HG03103 (cell line): ENCODE results near the gene ASGR1.
"Not testable (repeated sequence)": the region's sequence is repeated elsewhere in the genome, so short reads cannot be mapped to it uniquely, and the experiment has no call there.

ENCODE experiments used
- ATAC-seq: cut with Tn5 transposase; IDR thresholded peaks from one replicate; pipeline ENCODE4 v1.9.1; 2021; ENCODE audit warnings: low read depth; ENCODE audit not compliant: unreplicated experiment

ASGR1 gene

DNA sequence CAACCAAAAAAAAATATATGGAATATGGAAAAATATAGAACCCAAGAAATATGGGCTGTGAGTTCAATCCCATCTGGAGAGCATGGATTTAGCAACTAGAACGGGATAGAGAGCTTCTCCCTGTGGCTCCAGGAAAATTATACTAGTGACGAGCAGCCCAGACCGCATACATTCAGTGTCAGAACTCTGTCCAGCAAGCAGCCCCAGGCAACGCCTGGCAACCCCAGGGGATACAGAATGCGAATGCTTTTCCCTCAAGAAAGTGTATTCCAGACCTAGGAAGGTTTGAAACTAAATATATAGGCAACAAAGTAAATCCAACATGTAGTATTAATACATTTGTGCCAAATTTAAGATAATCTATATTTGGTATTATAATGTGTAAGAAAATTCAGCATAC lies 51.0 kb downstream of the ASGR1 start:
- no peak for ATAC-seq

GRCh38 chr17:7127501-7127900 lies 51.7 kb downstream of the ASGR1 start:
- ATAC-seq, result not testable (repeated sequence)

DNA sequence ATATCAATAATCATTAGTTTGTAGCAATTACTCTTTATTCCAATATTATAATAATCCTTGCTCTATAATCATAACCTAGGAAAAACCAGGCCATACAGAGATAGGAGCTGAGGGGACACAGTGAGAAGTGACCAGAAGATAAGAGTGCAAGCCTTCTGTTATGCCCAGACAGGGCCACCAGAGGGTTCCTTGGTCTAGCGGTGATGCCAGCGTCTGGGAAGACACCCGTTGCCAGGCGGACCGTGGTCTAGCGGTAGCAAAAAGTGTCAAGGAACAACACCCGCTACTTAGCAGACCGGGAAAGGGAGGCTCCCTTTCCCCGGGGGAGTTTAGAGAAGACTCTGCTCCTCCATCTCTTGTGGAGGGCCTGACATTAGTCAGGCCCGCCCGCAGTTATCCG lies 52.8 kb downstream of the ASGR1 start:
- ATAC-seq, result not testable (repeated sequence)

DNA sequence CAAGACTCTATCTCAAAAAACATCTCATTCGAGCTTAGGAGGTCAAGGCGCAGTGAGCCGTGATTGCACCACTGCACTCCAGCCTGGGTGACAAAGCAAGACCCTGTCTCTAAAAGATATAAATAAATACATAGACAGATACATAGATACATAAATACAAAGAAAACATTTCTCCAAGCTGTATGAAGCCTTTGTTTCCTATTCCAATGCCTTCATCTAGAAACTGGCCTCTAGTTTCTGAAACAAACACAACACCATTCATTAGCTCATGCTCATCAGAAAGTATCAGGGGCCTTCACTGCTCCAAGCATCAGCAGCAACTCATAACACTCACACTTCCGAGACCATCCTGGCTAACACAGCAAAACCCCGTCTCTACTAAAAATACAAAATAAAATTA lies 54.2 kb downstream of the ASGR1 start:
- ATAC-seq, result no peak

DNA sequence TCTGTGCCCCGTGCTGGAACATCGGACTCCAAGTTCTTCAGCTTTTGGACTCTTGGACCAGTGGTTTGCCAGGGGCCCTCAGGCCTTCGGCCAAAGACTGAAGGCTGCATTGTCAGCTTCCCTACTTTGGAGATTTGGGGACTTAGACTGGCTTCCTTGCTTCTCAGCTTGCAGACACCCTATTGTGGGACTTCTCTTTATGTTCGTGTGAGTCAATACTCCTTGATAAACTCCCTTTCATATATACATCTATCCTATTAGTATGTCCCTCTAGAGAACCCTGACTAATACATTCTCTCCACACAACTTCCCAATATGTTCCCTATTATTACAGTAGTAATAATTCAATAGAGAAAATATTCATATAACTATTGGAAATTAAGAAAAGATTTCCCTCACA lies 55.3 kb downstream of the ASGR1 start:
- ATAC-seq, result no peak
